LNCaP clone FGC (cell line): Measurements from ENCODE around the gene SLC10A1.
A peak's percentile ranks its signal among the peaks of the same experiment; 100 is the strongest.
"Not testable (repeated sequence)": the region's sequence is repeated elsewhere in the genome, so short reads cannot be mapped to it uniquely, and the experiment has no call there.

ENCODE experiments used
- DNase-seq: peaks from one replicate; pipeline ENCODE4 v3.0.0-alpha.2; 2011; ENCODE audit warnings: low read depth
- H3K4me3 ChIP-seq: 2 replicates; pipeline ENCODE4 v1.5.1; 2011; ENCODE audit warnings: mild to moderate bottlenecking, low read depth, low read length, control low read depth
- TF ChIP-seq, protein P1 (sequence below): IDR thresholded peaks from 2 replicates; pipeline ENCODE4 v1.5.1; 2012; ENCODE audit warnings: mild to moderate bottlenecking; ENCODE audit not compliant: control insufficient read depth, insufficient read depth; ENCODE audit errors: extremely low read depth

SLC10A1 gene

DNA sequence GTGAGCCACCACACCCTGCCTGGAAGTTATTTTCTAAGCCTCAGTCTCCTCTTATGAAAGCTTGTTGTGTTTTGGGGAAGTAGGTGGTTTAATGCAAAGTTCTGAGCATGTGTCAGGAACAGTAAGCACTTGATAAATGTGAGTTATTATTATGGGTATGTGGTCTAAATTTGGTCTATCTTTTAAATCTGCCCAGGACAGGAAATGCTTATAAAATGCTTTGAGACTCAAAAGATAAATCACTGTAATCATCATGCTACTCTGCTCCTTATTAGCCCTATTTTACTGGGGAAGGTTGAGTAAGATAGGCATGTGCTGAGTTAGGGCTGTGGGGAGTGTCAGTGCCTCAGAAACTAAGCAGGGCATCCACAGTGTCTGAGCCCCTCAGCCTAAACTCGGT lies 43.2 kb downstream of the SLC10A1 start:
- no peak for DNase-seq
- TF ChIP-seq, protein P1, sequence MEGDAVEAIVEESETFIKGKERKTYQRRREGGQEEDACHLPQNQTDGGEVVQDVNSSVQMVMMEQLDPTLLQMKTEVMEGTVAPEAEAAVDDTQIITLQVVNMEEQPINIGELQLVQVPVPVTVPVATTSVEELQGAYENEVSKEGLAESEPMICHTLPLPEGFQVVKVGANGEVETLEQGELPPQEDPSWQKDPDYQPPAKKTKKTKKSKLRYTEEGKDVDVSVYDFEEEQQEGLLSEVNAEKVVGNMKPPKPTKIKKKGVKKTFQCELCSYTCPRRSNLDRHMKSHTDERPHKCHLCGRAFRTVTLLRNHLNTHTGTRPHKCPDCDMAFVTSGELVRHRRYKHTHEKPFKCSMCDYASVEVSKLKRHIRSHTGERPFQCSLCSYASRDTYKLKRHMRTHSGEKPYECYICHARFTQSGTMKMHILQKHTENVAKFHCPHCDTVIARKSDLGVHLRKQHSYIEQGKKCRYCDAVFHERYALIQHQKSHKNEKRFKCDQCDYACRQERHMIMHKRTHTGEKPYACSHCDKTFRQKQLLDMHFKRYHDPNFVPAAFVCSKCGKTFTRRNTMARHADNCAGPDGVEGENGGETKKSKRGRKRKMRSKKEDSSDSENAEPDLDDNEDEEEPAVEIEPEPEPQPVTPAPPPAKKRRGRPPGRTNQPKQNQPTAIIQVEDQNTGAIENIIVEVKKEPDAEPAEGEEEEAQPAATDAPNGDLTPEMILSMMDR: no peak

DNA sequence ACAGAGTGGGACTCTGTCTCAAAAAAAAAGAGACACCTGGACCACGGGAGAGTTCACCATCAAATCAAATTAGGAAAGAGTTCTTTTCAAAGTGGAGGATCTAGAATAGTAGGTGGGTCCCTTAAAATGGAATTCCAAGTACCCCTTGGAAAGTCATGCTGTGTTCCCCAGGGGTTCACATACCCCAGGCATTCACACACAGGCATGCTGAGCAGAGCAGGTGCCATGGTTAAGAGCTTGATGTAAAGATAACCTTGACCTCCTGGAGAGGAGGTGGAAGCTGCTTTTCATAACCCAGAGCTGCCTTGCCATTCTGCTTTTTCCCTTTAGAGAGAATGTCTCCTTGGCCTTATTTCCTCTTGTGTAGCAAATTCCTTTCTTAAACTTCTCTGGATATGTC lies 44.3 kb downstream of the SLC10A1 start:
- no peak for DNase-seq
- no peak overlapping the region for H3K4me3 ChIP-seq
- TF ChIP-seq, protein P1: no peak

More for the DNA sequence above, 43.2 kb downstream of the SLC10A1 start:
- no peak overlapping the region for H3K4me3 ChIP-seq

DNA sequence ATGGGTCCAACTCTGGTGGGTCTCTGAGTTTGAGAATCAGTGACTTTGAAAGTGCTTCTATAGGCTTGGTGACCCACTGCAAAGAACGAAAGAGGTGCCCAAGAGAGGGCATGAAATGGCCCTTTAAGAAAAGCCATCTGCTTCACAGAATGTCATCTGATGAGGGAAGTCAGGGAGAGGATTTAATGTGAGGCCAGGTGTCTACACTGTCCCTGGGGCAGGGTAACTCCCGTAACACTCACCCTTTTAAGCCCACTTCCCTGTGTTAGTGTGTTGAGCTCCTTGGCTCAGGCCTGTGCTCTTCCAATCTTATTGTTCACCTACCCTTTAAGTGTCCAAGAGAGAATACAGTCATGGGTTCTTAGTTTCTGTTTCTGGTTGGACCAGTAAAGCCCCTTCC lies 46.5 kb downstream of the SLC10A1 start:
- H3K4me3 ChIP-seq: no peak overlapping the region
- TF ChIP-seq, protein P1: no peak
- DNase-seq: no peak

DNA sequence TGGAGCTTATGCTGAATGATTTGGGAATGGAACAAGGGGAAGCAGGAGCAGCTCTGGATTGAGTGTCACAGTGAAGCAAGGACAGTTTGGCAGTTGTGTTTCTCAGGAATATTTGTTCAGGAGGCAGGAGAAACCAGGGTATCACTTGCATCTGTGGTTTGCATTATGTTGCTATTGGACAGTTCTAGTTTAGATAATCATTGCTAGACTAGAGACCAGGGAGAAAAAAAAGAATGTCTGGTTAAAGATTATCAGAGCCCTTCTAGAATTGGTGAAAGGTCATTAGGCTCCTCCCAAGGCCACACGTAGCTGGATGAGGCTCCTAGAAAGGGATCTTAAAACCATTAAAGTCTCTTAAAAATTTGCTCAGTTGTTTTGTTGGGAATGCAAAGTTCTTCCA lies 47.1 kb downstream of the SLC10A1 start:
- TF ChIP-seq, protein P1: no peak
- no peak for DNase-seq
- H3K4me3 ChIP-seq: no peak overlapping the region

DNA sequence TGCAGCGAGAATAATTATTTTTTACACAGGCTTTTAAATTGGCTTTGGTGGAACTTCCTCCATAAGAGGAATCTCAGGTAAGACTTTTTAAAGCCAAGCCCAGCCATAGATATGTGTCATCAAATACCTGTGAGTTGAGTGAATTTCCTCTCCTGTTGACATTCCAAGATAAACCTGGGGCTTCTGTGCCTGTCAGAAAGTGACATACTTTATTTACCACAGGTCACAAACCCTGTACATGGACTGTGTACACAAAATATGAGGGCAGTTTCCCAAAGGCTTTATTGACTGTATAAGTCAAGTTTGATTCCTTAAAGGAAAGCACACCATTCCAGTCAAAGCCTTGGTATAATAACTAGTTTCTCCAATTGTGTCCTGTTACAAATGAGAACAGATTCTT lies 56.0 kb downstream of the SLC10A1 start:
- TF ChIP-seq, protein P1: no peak
- no peak overlapping the region for H3K4me3 ChIP-seq
- peak; percentile 58 for DNase-seq

DNA sequence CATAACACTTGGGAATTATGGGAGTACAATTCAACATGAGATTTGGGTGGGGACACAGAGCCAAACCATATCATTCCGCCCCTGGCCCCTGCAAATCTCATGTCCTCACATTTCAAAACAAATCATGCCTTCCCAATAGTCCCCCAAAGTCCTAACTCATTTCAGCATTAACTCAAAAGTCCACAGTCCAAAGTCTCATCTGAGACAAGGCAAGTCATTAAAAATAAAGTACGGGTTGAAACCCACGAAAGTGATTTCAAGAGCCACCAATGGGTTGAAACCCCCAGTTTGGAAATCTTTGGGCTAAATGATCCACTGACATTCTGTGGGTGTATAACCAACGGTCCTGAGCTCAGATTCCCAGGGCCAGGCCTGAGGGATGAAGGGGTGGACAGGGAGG lies 60.6 kb downstream of the SLC10A1 start:
- H3K4me3 ChIP-seq, DNase-seq: not testable (repeated sequence)

DNA sequence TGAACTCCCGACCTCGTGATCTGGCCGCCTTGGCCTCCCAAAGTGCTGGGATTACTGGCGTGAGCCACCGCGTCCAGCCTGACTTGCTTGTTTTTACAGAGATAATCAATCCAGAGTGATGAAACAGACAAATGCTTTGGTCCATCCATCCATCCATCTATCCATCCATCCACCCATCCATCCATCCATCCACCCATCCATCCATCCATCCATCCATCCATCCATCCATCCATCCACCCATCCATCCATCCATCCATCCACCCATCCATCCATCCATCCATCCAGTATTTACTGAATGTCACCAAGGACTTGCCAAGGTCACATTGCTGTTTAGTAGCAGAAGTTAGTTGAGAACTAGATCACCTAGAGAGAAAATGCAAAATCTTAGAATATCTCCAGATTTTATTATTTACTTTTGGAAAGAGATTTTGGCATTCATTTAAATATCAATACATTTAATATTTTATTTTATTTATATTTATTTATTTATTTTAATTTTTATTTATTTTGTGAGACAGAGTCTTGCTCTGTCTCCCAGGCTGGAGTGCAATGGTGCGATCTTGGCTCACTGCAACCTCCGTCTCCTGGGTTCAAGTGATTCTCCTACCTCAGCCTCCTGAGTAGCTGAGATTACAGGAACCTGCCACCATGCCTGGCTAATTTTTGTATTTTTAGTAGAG lies 65.0 kb downstream of the SLC10A1 start:
- not testable (repeated sequence) for H3K4me3 ChIP-seq, DNase-seq

DNA sequence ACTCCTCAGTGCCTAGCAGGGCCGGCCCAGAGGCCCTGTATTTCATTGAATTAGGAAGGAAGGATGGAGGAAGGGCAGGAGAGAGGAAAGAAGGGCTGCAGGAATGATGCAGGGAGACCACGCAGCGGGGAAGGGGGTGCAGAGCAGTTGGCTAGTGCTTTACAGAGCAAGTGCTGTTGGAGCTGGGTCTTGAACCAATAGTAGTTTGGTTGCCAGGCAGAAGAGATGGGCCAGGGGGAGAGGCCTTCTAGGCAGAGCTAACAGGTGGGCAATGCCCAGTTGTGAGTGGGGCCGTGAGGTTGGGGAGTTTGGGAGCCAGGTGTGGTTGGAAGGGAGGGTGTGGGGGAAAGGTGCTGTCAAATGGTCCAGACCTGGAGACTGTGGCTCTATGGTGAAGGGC lies 69.2 kb downstream of the SLC10A1 start:
- DNase-seq: no peak
- TF ChIP-seq, protein P1: no peak
- no peak overlapping the region for H3K4me3 ChIP-seq
